HG03521 (cell line): ENCODE measurements around the gene CENPE.
"Not testable (repeated sequence)": the region's sequence is repeated elsewhere in the genome, so short reads cannot be mapped to it uniquely, and the experiment has no call there.

ENCODE experiments used
- ATAC-seq: cut with Tn5 transposase; IDR thresholded peaks from one replicate; pipeline ENCODE4 v1.9.1; 2021; ENCODE audit warnings: mild to moderate bottlenecking, moderate library complexity; ENCODE audit not compliant: unreplicated experiment

Gene CENPE, protein sequence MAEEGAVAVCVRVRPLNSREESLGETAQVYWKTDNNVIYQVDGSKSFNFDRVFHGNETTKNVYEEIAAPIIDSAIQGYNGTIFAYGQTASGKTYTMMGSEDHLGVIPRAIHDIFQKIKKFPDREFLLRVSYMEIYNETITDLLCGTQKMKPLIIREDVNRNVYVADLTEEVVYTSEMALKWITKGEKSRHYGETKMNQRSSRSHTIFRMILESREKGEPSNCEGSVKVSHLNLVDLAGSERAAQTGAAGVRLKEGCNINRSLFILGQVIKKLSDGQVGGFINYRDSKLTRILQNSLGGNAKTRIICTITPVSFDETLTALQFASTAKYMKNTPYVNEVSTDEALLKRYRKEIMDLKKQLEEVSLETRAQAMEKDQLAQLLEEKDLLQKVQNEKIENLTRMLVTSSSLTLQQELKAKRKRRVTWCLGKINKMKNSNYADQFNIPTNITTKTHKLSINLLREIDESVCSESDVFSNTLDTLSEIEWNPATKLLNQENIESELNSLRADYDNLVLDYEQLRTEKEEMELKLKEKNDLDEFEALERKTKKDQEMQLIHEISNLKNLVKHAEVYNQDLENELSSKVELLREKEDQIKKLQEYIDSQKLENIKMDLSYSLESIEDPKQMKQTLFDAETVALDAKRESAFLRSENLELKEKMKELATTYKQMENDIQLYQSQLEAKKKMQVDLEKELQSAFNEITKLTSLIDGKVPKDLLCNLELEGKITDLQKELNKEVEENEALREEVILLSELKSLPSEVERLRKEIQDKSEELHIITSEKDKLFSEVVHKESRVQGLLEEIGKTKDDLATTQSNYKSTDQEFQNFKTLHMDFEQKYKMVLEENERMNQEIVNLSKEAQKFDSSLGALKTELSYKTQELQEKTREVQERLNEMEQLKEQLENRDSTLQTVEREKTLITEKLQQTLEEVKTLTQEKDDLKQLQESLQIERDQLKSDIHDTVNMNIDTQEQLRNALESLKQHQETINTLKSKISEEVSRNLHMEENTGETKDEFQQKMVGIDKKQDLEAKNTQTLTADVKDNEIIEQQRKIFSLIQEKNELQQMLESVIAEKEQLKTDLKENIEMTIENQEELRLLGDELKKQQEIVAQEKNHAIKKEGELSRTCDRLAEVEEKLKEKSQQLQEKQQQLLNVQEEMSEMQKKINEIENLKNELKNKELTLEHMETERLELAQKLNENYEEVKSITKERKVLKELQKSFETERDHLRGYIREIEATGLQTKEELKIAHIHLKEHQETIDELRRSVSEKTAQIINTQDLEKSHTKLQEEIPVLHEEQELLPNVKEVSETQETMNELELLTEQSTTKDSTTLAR (N-terminal part only)

DNA sequence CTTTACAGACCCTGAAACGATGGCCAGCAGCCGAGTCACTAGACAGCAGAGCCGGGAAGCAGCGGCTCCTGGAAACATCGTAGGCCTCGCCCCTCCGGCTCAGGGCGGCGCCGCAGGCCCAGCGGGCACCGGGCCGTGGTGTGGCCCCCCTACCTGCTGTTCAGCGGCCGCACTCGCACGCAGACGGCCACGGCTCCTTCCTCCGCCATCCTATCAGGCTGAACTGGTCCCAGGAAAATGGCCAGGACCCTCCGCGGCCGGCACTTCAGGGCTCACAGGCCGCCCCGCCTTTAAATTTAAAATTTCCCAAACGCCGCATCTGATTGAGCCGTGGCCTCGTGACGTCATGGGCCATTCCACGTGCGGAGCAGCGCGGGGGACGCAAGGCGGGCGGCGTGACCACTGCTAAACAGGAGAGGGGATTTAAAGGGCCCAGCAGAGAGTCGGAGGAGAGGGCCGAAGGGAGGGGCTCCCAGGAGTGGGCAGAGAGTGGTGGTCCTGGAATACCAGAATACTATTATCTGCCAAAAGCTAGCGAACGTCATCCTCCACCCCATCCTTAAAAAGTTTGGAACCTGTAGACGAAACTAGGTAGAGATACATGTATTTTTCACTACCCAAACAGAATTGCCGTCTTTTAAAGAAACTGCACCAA is at the start of gene CENPE:
Gene CENPE, minus strand, starts transcription at position 233 of the 655 bp plus-strand sequence. Its CDS starts 24 bp downstream, at position 209.
- ATAC-seq: peak; percentile 92

DNA sequence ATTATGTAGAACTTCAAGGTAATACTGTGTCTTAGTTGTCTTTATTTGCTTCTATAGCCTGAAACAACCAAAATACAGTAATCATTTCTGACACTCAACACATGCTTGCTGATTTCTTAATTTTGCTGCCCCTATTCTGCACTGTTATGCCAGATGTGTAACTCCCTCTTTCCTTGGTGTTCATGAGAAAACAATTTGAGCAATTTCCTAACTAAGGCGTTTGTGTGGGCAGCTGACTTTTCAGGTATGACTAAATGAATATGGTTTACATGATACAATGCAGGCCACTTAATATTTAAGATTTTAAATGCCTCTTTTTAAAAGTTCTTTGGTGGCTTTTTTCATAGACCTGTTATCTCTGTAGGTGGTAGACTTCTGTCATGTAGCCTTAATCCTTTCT is 46.1 kb upstream of the CENPE start:
- ATAC-seq: no peak

DNA sequence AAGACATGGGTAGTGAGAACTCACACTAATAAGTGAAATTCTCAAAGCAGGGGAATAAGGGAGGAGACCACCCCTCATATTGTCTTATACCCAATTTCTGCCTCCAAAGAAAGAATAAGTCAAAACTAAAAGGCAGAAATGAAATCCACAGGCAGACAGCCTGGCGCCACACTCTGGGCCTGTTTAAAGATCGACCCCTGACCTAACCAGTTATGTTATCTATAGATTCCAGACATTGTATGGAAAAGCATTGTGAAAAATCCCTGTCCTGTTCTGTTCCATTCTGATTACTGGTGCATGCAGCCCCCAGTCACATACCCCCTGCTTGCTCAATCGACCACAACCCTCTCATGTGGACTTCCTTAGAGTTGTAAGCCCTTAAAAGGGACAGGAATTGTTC is 32.8 kb upstream of the CENPE start:
- ATAC-seq: not testable (repeated sequence)

DNA sequence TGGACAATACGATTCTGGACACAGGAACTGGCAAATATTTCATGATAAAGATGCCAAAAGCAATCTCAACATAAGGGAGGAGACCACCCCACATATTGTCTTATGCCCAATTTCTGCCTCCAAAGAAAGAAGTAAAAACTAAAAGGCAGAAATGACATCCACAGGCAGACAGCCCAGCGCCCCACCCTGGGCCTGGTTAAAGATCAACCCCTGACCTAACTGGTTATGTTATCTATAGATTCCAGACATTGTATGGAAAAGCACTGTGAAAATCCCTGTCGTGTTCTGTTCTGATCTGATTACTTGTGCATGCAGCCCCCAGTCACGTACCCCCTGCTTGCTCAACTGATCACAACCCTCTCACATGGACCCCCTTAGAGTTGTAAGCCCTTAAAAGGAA is 25.4 kb upstream of the CENPE start:
- ATAC-seq: not testable (repeated sequence)

DNA sequence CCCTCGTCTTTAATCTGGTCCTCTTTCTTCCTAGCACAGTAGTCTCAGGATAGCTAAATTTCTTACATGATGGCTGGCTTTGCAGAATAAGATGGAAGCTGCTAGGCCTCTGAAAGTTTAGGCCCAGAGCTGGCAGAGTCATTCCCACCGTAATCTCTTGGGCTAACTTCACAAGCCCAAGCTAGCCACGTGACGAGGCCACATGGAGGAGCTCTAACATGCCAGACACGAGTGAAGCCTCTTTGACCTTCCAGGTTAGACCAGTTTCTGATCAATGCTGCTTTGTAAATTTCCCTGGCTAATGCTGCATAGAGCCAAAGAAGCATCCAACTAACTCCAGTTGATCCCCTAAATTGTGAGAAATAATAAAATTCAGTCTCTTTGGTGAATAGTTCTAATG is 9.5 kb upstream of the CENPE start:
- no peak for ATAC-seq

DNA sequence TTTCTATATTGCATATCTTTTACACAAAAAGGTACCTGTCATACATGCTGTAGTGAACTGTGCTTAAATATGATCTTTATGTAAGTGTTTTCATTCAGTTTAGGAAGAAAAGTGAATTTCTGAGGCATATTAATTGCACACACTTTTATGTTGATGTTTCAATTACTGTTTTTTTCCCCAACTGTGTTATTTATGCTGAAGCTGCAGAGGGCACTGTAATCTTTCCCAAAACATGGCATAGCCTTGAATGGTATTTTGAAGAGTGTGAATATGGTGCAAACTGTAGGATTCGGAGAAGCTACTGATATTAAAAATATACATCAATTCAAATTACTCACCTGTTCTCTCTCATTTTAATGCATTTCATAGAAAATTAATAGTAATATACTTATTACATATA is 6.0 kb upstream of the CENPE start:
- no peak for ATAC-seq

DNA sequence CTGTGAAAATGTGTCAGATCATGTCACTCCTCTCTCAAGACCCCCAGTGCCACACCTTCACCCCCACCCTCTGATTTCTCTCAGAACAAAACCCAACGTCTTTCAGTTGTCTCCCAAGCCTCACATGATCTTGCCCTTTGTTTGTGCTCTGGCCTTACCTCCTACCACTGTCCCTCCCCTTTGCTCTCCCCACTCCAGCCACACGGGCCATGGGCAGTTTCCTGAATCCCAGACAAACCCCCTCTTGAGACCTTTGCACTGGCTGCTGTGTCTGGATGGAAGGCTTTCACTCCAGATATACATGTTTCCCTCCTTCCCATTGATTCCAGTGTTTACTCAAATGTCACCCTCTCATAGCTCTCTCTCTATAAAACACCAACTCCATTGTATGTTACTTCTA is 3.6 kb upstream of the CENPE start:
- ATAC-seq: no peak

DNA sequence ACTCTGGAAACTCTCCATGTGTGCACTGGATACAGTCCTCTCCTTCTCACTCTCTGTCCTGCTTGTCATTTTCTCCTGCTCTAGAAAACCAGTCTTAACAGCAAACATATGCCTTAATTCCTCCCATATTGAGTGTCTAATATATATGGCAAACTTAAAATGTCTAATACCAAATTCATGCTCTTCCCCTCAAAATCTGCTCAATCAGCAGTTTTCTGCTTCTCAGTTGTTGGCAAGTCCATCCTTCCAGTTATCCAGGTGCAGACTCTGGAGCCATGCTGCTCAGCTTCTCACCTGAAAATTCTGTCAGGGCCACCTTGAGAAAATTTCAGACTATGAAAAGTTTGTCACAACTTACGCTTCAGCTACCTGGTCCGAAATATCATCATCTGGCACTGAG is 3.1 kb upstream of the CENPE start:
- ATAC-seq: no peak

DNA sequence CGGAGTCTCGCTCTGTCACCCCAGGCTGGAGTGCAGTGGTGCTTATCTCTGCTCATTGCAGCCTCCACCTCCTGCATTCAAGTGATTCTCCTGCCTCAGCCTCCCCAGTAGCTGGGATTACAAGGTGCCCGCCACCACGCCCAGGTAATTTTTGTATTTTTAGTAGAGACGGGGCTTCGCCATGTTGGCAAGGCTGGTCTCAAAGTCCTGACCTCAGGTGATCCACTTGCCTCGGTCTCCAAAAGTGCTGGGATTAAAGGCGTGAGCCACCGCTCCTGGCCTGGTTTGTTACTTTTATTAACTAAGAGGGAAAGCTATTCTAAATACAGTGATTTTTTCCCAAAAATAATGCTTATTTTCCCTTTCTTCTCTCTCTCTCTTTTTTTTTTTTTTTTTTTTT is 866 bp upstream of the CENPE start:
- no peak for ATAC-seq

DNA sequence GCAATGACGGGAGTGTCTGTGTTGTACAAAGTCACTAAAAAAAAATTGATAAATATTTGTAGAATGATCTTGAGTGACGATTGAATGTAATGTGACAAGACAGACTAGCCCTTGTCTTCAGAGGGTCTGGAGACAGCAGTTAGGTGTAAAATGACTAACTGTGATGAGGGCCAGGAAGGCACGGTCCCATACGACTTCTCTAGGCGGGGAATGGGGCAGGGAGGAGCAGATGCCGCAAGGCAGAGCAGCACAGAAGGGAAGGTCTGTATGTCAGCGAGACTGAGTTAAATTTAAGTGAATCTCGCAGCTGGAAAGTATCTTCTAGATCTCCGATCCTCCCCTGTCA is 405 bp downstream of the CENPE start:
- ATAC-seq: peak; percentile 40

DNA sequence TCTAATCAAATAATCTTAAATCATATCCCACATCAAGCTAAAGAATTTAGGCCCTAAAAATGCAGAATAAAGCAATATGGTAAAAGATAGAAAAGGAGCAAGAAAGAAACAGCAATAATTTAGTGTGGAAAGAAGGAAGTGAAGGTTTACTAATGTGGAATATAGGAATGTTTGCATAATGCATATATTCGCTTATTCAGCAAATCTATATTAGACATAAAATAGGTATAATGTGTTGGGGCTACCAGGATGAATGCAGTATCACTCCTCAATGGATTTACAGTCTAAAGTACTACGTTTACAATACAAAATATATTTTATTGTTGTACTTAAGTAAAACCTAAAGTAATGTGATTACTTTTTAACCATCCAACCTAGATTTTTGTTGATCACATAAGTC is 4.7 kb downstream of the CENPE start:
- no peak for ATAC-seq

DNA sequence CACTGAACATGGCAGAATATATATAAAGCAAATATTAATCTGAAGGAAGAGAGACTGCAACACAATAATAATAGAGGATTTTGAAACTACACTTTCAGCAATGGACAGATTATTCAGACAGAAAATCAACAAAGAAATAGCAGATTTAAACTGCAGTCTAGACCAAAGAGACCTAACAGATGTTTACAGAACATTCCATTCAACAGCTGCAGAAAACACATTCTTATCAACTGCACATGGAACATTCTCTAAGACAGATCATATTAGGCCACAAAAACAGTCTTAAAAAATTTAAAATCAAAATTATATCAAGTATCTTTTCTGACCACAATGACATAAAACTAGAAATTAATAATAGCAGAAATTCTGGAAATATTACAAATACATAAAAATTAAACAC is 27.1 kb downstream of the CENPE start:
- ATAC-seq: no peak

DNA sequence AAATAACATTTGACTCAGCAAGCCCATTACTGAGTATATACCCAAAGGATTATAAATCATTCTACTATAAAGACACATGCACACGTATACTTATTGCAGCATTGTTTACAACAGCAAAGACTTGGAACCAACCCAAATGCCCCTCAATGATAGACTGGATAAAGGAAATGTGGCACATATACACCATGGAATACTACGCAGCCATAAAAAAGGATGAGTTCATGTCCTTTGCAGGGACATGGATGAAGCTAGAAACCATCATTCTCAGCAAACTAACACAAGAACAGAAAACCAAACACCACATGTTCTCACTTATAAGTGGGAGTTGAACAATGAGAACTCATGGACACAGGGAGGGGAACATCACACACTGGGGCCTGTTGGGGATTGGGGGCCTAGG is 28.4 kb downstream of the CENPE start:
- not testable (repeated sequence) for ATAC-seq

DNA sequence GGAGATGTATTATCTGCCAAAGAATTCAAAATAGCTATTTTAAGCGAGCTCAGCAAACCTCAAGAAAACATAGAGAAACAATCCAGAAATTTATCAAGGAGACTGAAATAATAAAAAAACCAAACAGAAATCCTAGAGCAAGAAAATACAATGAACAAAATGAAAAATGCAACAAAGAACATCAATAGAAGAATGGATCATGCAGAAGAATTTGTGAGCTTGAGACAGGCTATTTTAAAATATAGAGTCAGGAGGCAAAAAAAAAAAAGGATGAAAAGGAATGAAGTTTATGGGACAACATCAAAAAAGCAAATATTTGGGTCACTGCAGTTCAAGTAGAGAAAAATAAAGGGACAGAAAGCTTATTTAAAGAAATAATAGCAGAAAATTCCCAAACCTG is 29.1 kb downstream of the CENPE start:
- ATAC-seq: no peak

DNA sequence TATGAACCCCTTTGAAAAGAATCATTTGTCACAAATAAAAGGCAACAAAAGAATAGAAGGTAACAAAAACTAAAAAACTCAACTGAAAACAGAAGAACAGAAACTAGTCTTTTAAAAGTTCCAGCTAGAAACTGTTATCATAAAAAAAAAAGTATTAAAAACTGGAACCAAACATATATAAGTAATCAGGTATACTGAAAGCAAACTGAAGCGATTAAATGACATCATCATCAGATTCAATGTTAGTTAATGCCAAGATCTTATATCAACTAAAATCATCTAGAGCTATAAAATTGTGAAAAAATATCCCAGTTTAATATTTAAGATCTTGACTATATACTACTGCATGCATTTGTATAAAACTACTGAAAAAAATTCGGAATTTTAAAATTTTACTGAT is 36.0 kb downstream of the CENPE start:
- no peak for ATAC-seq

DNA sequence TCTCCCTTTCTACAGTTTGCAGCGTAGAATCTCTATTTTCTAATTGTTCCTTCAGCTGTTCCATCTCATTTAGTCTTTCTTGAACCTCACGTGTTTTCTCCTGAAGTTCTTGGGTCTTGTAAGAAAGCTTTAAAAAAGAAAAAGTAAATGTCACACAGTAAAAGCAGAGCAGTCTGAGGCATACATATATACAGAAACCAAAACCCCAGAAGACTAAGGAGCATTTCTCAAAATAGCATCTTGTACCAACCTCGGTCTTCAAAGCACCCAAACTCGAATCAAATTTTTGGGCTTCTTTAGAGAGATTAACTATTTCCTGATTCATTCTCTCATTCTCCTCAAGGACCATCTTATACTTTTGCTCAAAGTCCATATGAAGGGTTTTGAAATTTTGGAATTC is 39.4 kb downstream of the CENPE start:
- no peak for ATAC-seq

DNA sequence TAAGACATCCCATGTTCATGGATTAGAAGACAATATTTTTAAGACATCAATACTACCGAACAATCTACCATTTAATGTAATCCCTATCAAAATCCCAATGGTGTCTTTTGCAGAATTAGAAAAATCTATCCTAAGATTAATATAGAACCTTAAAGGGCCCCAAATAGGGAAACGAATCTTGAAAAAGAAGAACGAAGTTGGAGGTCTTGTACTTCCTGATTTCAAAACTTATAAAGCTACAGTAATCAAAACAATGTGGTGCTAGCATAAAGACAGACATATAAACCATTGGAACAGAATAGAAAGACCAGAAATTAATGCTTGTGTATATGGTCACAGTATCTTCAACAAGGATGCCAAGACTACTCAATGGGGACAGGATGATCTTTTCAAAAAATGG is 42.0 kb downstream of the CENPE start:
- ATAC-seq: no peak

DNA sequence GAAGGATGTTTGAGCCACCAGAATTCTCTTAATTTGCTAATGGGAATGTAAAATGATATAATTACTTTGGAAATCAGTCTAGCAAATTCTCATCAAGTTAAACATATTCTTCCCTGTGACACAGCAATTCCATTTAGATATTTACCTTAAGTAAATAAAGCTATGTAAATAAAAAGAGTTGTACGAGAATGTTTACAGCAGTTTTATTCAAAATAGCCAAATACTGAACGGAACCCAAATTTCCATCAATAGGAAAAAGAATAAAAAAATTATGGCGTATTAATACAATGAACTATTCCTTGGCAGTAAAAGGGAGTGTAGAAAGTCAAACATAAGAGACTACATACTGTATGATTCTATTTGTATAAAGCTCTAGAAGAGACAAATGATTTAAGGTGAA is 45.8 kb downstream of the CENPE start:
- ATAC-seq: no peak

DNA sequence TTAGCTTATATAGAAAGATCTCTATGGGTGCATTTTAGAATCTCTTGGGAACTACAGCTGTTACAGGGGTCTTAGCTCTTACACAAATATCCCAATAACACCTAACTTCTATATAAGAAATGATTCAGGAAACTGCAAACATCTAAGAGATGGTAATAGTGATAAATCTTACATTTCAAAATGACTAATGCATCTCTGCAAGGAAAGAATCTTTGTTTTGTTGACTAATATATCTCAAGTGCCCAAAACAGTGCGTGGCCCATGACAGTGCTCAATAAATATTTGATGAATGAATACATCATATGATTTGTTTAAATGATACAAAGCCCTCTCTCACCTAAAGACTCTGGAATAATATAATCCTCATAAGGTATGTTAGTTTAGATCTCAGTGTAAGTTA is 47.5 kb downstream of the CENPE start:
- no peak for ATAC-seq

DNA sequence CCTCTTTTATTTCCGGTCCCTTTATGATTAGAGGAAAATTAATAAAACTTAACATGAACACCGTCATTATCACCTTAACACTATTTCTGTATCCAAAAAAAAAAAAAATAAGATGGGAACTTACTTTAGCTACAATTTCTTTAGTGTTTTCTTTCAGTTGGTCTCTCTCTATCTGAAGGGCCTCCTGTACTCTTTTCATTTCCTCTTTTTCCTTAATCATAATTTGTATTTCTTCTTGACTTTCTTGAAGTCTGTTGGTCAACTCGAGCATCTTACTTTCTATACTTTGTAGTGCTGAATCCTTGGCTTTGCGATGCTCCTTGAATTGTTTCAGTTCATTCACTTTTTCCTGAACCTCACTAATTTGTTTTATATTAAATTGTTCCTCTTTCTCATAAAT is 53.2 kb downstream of the CENPE start:
- no peak for ATAC-seq

DNA sequence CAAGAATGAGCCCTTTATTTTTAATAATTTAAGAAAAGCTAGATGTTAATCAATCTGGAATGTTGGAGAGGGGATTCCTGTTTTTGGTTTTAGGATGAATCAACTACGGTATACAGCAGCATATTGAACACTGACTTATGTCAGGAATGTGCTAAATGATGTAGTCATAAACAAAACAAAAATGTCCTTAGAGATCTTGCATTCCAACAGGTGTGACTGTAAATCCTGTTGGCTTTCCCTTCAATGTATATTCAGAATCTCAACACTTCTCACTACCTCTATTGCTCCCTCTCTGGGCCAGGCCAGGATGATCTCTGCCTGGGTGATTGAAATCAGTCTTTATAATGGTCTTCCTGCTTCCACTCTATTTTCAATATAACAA is 60.7 kb downstream of the CENPE start:
- ATAC-seq: no peak
